NCI-H2029 treated with DMSO at 0.1 percent for 48 hours (cell line): ENCODE results near the gene ZKSCAN5.
"Not testable (repeated sequence)": the region's sequence is repeated elsewhere in the genome, so short reads cannot be mapped to it uniquely, and the experiment has no call there.

Source experiments
- DNase-seq: peaks from one replicate; lab custom pipeline; 2025; lab: John Stamatoyannopoulos, UW

Gene ZKSCAN5

DNA sequence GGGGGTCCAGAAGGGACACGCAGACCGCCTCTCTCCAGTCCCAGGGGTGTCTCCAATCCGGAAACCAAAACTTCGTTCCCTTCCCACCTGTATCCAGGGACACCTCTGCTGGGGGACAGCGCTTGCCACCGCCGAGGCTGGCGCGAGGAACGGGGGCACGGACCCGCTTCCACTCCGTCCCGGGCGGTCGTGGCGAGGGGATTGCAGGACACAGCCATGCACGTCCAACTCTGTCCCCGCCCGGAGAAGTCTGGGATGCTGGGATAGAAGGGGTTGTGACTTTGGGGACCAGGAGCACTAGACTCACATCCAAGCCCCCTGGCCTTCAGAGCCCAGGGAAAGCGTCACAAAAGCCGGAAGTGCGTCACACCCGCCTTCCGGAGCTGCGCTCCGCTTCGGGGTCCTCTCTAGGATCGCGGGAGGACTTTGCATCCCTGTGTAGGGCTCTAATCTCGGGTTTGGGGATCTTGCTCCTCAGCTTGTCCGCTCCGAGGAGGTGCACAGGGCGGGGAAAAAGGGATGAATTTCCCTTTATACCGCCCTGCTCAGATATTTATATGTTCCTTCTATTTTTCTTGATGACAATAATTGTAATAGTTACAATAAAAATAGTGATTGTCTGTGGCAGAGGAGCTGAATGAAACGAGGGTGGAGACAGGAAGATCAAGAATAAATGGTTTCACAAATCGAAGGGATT, 47.5 kb downstream of the ZKSCAN5 start, which contains the start of gene FAM200A:
Gene FAM200A, minus strand, starts transcription at position 348 of the 697 bp plus-strand sequence. CDS start 3,707 bp downstream, outside the sequence.
- peak; percentile 37 for DNase-seq

DNA sequence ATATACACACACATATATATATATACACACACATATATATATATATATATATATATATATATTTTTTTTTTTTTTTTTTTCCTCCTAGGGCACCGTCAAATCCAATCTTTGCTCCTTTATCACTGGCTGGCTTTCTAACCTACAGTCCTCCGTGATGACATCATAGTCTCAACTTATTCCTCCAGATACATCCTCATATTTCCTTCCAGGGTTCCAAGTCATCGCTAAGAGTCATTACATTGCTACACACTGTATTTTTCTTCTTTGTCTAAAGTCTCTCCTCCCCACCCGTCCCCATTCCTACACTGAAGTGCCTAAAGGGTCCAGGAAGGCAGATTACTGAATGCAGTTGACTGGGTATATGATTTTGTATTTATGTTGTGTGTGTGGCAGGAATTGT, 48.6 kb downstream of the ZKSCAN5 start:
- DNase-seq, result no peak

DNA sequence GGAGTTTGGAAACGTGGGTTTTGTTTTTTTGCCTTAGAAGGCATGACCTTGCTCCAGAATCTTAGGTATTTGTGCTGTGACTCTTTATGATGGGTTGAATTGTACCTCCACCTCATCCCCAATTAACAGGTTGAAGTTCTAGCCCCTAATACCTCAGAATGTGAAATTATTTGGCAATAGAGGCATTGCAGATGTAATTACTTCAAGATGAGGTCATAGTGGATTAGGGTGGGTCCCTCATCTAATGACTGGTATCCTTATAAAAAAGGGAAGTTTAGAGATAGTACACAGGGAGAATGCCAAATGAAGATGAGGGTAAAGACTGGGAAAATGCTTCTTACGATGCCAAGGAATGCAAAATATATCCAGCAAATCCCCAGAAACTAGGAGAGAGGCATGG, 50.5 kb downstream of the ZKSCAN5 start:
- DNase-seq, result no peak

DNA sequence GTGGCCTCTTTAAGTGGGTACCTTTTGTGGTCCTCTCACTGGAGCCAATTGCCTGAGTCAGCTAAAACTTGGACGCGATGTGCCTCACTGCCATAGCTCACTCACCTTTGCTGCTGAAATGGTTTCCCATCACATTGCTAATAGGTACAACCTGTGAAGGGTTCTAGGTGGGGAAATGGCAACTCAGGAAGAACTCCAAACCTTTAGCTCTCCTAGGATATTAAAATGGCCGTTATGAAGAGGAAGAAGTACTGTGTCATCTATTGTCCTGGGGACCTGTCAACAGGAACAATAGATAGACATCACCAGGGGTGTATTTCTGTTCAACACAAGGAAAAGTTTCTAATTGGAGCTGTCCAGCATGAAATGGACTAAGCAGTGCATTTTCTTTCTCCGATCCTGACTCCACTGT, 52.7 kb downstream of the ZKSCAN5 start:
- DNase-seq, result no peak

DNA sequence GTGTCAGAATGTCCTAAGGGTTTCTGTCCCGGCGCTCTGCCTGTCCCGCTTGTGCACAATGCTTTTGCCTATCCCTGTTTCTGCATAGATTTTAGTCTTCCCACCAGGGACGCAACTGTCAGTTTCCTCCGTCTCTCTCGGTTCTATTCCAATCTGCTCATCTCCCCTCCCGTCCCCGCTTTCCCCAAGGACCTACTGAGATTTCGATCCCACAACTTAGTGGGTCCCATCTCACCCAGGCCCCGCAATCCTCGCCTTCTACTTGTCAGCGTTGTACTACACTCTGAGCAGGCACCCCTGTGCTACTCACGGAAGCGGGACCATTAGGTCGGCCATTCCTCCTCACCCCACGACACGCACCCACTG, 53.5 kb downstream of the ZKSCAN5 start:
- DNase-seq, result no peak

DNA sequence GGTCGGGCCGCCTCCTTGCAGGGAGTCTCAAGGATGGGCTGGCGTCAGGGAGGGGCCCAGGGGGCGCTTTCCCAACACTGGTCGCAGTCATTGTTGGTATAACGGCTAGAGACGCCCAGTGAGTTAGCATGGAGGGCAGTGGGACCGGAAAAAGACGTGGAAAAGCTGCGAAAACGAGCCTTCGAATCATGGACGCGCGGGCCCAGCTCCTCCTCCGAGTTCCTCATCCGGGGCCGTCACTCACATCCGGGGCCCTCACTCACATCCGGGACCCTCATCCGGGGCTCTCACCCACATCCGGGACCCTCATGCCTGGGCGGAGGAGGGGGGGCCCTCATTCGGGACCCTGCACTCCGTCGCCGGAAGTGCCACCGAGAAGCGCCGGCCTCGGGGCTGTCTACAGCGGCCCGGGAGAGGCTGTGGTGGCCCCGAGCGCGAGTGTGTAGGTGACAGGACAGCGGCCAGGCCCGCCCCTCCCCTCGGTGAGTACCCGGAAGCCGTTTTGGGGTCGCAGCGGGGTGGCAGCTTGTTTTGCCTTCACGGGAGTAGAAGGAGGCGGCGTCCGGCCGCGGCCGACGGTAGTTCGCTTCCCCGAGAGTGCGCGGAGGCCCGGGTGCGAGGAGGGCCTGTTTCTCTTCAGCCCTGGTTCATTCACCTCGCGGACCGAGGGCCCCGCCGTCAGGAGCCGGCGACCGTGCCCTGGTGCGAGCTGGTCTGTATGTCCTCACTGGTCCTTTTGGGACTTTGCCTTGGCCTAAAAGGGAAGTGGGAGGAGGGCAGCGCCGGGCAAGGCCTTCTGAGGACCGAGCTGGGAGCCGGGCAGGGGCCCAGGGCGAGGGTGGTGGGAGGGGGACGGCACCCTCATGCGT, 54.1 kb downstream of the ZKSCAN5 start, which contains the start of gene ZNF655:
Gene ZNF655, plus strand, starts transcription at position 337 of the 869 bp plus-strand sequence. CDS start 1,918 bp downstream, outside the sequence.
- peak; percentile 65 for DNase-seq

DNA sequence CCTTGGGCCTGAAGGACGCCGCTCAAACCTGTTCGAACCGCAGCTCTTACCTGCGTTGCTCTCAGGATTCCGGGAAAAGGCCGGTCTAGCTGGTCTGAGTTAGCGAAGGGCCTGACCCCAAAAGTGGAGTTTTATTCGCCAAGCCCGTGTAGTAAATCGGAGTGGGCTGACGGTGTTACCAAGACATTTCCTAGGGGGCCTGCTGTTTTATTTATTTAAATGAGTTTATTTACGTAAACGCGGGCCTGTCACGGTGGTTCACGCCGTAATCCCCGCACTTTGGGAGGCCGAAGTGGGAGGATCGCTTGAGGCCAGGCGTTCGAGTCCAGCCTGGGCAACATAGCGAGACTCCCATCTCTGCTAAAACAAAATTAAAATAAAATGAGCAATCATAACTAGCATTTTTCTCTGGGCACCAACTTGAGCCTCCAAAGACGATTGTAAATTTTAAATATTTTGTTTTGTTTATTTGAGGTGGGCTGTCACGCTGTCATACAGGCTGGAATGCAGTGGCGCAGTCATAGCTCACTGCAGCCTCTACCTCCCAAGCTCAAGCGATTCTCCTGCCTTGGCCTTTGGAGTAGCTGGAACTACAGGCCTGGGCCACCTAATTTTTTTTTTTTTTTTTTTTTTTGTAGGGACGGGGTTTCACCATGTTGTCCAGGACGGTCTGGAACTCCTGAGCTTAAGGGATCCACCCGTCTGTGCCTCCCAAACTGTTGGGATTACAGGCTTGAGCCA, 54.9 kb downstream of the ZKSCAN5 start:
- DNase-seq, result no peak

DNA sequence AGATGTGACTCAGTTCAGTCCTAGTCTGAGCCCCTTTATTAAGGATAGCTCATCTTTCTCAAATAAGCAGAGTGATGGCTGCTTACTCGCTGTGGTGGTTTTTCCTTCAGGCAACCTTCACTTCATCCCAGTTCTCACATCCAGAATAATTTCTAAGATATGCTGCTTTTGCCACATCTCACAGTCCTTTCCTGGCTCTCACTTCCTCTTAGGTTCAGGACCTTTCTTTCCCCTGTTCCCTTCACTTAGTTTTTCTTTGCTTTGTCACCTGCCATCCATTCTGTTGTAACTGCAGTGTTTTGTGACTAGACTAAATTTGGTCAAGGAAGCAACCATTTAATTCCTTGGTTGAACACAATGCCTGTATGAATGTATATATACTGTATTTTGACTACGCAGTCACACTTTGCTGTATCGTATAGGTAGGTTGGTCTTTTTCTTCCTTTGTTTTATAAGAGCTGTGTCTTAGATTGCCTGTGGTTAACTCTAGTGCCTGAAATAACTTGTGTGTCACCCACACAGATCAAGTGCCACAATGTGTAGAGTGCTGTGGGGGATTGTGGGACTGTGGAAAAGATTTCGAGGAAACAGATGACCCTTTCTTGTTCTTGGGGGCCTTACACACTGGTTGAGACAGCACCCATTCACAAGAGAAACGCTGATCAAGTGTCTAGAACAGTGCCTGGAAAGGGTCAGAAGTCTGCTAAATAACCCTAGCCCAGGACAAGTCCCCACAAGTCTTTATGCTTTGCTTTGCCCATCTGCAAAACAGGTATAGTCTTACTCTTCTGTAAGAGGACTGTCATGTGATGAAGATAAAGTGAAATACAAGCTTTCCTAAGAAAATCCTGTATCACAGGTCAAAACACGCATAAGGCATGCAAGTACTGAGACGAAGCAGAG, 56.6 kb downstream of the ZKSCAN5 start:
- DNase-seq, result no peak

DNA sequence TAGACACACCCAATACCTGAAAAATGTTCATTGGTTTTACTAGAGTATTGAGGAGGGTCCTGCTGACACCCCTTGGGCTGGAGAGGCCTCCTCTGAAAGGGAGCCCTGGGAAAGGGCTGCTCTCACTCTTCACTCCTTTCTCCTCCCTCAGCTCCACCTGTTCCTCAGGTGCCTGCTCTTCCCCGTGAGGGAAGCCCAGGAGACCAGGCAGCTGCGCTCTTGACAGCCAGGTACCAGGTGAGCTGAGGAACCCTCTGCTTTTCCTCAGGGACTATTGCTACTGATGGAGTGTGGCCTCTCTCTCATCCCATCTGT, 57.2 kb downstream of the ZKSCAN5 start:
- DNase-seq, result no peak

DNA sequence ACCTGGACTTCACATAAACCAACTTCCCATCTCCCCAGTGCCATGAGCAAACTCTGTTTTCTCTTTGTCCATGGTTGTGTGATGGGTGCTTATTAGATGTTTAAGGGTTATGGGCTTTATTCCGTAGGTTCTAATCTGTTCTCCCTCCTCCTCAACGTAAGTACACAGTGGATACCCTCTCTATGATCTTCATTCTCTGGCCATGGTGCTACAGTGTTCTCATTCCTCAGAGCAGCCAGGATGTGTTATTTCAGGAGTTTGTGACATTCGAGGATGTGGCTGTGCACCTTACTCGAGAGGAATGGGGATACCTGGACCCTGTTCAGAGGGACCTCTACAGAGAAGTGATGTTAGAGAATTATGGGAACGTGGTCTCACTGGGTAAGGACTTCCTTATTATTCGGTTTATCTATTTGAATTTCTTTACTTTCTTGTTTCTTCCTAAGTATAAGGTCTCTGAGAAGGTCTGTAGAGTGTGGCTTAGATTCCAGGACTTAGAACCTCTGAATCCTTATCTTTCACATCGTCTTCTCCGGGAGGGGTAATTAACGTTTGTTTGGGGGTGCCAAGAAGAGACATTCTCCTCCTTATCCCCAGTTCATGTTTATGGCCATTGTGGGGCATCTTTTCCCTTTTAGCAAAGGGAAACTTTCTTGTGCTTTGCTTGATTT, 57.8 kb downstream of the ZKSCAN5 start:
- DNase-seq, result no peak

DNA sequence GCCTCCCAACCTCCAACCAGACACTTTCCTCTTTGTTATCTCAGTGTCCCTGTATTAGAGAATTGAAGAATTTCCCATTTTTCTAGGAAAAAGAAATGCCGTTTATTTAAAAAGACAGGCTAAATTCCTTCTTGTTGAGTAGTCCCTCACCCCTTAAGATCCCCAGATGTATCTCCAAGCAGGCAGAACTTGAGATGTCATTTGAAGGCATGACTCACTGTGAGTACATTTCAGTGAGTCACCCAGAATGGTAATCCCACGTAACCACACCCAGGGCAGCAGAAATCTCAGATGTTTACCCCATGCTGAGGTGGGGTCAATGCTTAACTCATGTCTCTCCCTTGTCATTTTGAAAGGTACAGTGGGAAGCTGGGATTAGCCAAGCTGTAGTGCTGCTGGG, 58.4 kb downstream of the ZKSCAN5 start:
- DNase-seq, result no peak

DNA sequence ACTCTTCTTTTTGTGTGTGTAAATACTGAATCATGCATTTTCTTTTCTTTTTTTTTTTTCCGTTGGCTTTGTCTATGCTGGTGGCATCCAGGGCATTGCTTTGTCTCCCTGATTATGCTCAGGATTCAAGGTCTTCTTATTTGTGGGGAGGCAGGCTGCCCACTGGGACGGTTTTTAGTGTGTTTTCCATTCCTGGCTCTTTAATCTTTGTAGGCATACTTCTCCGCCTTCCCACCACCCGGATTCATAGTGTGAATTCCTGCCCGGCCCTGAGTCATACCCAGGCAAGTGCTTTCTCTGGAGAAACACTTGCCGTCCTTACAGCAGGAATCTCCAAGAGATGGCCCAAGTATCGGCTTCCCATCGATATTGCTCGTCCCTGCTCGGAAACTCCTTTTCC, 59.2 kb downstream of the ZKSCAN5 start:
- no peak for DNase-seq

DNA sequence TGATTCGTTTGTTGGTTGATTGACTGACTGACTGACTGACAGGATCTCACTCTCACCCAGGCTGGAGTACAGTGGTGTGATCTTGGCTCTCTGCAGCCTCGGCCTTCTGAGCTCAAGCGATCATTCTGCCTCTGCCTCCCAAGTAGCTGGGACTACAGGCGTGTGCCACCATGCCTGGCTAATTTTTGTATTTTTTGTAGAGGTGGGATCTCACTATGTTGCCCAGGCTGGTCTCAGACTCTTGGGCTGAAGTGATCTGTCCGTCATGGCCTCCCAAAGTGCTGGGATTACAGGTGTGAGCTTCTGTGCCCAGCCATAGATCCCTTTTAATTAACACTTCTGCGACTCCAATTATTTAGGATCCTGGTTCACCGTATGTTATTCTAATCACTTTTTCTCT, 64.3 kb downstream of the ZKSCAN5 start:
- not testable (repeated sequence) for DNase-seq

DNA sequence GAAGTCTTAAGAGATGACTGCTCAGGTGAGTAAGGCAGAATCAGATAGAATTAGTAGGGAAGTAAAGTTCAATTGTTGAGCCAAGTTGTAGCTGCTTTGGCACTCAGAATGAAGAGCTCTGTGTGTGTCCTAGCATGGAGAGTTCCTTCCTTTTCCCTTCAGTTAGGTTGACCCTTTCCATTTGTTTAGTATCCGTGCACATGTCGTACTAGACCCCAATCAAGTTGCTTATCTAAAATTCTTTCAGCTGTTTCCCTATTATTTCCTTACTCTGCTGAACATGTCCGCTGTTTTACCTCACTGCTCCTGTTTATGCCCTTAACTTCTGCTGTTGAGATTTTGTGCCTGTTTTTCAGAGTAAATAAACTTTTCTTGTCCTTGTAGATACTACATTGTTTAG, 67.3 kb downstream of the ZKSCAN5 start:
- no peak for DNase-seq

DNA sequence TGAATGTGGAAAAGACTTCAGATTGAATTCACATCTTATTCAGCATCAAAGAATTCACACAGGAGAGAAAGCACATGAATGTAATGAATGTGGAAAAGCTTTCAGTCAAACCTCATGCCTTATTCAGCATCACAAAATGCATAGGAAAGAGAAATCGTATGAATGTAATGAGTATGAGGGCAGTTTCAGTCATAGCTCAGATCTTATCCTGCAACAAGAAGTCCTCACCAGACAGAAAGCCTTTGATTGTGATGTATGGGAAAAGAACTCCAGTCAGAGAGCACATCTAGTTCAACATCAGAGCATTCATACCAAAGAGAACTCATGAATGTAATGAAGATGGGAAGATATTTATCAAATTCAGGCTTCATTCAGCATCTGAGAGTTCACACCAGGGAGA, 68.8 kb downstream of the ZKSCAN5 start:
- DNase-seq, result no peak

DNA sequence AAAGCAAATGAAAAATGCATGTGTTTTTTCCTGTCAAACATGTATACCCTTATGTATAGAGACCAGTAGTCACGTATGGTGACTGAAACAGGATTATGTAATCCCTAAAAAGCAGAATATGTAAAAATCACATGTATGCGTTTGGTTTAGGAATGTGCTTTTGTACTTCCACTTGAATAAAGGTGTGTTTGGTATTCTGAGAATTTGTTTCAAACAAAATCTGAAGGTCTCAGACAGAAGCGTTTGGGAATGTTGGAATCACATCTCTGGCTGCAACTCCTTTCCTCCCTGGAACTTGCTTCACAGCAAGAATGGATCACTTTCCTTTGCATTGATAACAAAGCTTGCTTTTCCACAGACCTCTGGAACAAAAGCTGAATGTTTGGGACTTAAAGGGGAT, 71.8 kb downstream of the ZKSCAN5 start:
- no peak for DNase-seq

DNA sequence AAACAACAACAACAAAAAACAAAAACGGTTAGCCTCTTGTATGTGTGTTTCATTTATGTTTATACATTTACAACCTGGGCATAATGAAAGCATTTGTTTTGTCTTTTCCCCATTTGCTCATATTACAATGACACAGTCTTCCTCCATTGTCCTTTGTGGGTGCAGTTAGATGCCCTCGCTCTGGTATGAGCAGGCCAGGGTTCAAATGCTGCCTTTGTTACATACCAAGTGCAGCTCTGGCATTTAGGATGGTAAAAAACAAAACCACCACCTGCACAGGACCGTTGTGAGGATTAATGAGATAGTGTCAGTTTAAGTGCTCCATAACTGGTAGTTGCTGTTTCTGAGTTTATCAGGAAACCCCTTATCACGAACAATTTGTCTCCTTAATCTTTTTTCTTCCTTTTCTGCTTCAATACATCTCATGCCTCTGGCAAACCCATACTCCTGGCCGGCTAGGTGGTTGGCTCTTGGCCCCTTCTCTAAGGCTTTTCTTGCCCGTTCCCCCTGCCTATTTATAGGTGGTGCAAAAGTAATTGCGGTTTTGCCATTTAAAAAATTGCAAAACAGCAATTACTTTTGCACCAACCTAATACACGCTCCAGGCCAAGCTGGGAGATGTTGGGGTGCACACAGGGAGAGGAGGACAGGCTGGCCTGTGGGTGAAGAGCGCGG, 75.0 kb downstream of the ZKSCAN5 start:
- DNase-seq, result no peak

DNA sequence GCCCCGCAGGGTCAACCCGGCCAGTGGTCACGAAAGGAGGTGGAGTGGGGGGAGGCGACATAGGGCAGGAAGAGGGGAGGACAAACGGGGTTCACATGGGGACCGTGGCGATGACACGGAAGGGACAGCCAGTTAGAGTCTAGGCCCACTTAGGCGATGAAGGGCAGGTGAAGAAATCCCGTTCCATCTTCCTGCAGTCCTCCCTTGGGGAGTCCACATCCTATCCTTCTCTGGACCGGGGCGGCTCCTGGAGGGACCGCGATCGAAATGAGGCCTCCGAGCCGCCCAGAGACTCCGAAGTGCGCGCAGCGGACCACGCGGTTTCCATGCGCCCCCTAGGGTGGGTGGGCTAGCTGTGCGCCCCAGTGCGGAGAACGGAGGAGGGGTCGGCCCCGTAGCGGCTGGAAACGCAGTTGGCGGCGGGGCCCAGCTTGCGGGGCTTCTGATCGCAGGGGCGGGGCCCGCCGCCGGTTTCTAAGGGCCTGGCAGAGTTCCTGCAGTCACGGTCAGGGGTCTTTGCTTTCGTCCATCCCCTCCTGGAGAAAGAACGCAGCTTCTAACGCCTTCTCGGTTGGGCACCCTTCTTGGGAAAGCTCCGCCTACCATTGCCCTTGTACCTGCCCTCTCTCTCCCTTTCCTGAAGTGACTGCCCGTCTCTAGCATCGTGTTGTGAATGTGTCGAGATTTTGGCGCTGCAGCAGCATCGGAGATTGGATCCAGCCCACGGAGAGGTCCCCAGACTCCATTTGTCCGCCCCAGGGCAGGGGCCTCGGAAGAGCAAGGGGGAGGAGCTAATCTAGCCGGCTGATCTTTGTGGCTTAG, 75.7 kb downstream of the ZKSCAN5 start:
- no peak for DNase-seq

DNA sequence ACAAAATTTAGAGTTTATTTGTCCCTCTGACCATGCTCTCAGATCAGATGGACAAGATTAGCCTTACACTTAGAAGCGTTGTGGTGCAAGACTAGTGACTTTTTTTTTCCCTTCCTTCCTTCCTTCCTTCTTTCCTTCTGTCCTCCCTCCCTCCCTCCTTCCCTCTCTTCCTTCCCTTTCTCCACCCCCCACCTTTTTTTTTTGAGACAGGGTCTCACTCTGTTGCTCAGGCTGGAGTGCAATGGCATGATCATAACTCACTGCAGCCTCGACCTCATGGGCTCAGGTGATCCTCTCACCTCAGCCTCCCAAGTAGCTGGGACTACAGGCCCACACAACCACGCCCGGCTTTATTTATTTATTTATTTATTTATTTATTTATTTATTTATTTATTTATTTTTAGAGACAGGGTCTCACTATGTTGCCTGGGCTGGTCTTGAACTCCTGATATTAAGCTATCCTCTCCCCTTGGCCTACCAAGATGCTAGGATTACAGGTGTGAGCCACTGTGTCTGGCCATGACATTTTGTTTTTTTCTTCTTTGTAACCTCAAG, 76.4 kb downstream of the ZKSCAN5 start:
- DNase-seq, result not testable (repeated sequence)
